Colonic mucosa (tissue), 4 donors: ENCODE data around the gene FOXP2. TPM values are rescaled to one million over a fixed set of nuclear protein-coding genes. Genes with fewer than 3 reads are reported as not detected.
"Not testable (repeated sequence)": the region's sequence is repeated elsewhere in the genome, so short reads cannot be mapped to it uniquely, and the experiment has no call there.

Experiments used
- DNase-seq: peaks from one replicate; pipeline ENCODE4 v3.0.0-alpha.2; 2020
- H3K27ac ChIP-seq: fragments of 200-600 bp; one replicate; pipeline ENCODE4 v1.8.0; 2021
- H3K27me3 ChIP-seq: fragments of 200-600 bp; one replicate; pipeline ENCODE4 v1.8.0; 2021
- H3K36me3 ChIP-seq: fragments of 200-600 bp; one replicate; pipeline ENCODE4 v1.8.0; 2021
- H3K4me1 ChIP-seq: fragments of 200-600 bp; one replicate; pipeline ENCODE4 v1.8.0; 2021; ENCODE audit warnings: mild to moderate bottlenecking
- H3K4me3 ChIP-seq: fragments of 200-600 bp; one replicate; pipeline ENCODE4 v1.8.0; 2021
- H3K9ac ChIP-seq, 2 donors: one replicate each; pipeline ENCODE4 v1.7.0; 2013; ENCODE audit warnings: control low read depth in 2 of 2, low read depth in 2 of 2, low read length in 2 of 2
- H3K9me3 ChIP-seq: fragments of 200-600 bp; one replicate; pipeline ENCODE4 v1.8.0; 2021
- intact Hi-C: fragments of 100-400 bp; cut with DNase I; formaldehyde crosslinking; loops from one replicate; pipeline ENCODE4 v1.14.1; 2022
- total RNA-seq, 2 donors: library from RNA; stranded (reverse); fragmentation: NEBNext Ultra II Directional in 1 of 2; extraction: Animal tissue kit (Norgen Biotek cat#: 25700) in 1 of 2; gene quantifications; one replicate each; pipeline ENCODE4 v1.2.1, GENCODE V29; 2021
- TF ChIP-seq, protein P1 (sequence below): fragments of 200-600 bp; IDR thresholded peaks from one replicate; pipeline ENCODE4 v1.8.0; 2022; ENCODE audit warnings: antibody characterized with exemption, mild to moderate bottlenecking
- donor health status: healthy.
- donor health status: DM: no; HTN: no; CAD: no.
- donor health status: DM: no; HTN: no; CAD: no.

FOXP2 gene
- total RNA-seq, 2 donors from 2014 or later = 5.3 to 20.0 TPM

DNA sequence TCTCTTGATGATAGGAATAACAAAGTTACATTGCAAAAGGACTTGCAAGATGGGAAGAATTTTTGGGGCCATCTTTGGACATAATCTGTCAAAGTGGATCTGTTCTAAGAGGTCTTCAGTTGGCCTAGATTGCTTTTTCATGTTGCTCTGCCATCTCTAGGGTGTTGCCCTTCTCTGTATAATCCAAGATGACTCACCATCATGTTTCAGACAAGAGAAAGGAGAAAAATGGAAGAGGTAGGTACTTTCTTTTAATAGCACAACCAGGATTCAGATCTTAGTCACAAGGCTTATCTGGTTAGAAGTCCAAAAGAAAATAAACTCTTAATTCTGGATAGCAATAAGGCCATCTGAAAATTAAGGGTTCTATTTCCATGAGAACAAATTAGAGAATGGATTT lies 38.7 kb upstream of the FOXP2 start:
- H3K9ac ChIP-seq = no peak overlapping the region
- TF ChIP-seq, protein P1, sequence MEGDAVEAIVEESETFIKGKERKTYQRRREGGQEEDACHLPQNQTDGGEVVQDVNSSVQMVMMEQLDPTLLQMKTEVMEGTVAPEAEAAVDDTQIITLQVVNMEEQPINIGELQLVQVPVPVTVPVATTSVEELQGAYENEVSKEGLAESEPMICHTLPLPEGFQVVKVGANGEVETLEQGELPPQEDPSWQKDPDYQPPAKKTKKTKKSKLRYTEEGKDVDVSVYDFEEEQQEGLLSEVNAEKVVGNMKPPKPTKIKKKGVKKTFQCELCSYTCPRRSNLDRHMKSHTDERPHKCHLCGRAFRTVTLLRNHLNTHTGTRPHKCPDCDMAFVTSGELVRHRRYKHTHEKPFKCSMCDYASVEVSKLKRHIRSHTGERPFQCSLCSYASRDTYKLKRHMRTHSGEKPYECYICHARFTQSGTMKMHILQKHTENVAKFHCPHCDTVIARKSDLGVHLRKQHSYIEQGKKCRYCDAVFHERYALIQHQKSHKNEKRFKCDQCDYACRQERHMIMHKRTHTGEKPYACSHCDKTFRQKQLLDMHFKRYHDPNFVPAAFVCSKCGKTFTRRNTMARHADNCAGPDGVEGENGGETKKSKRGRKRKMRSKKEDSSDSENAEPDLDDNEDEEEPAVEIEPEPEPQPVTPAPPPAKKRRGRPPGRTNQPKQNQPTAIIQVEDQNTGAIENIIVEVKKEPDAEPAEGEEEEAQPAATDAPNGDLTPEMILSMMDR = no peak
- H3K9me3 ChIP-seq = no peaks in the 10 kb centered on the region
- no peak for DNase-seq
- H3K36me3 ChIP-seq = no peaks in the 10 kb centered on the region
- intact Hi-C loops = no loop called here
- no peak overlapping the region for H3K27ac ChIP-seq
- H3K4me3 ChIP-seq = no peak overlapping the region
- no peaks in the 10 kb centered on the region for H3K27me3 ChIP-seq
- H3K4me1 ChIP-seq = no peaks in the 10 kb centered on the region

DNA sequence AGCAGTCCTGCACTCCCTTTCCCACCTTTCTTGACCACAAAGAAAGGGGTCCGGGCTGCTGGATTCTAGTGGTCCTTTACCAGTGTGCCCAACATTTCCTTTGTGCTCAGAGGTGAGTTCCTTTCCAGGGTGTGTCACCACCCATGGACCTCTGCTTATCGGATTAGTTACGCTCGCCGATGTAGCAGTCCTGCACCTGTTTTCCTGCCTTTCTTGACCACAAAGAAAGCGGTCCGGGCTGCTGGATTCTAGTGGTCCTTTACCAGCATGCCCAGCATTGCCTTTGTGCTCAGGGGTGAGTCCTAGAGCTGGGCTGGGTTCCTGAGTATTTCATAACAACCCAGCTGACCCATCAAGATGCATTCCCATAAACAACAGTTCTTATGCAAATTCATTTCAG lies 30.7 kb upstream of the FOXP2 start:
- H3K27me3 ChIP-seq, H3K27ac ChIP-seq, intact Hi-C loops, DNase-seq, H3K4me3 ChIP-seq, H3K4me1 ChIP-seq, H3K9me3 ChIP-seq, H3K9ac ChIP-seq, H3K36me3 ChIP-seq: not testable (repeated sequence)

- H3K4me1 ChIP-seq, intact Hi-C loops, H3K9me3 ChIP-seq, H3K4me3 ChIP-seq, H3K36me3 ChIP-seq, H3K27me3 ChIP-seq, H3K9ac ChIP-seq, DNase-seq, H3K27ac ChIP-seq: not testable (repeated sequence)
These were observed 30.3 kb upstream of the FOXP2 start for GRCh38 chr7:114384346-114384745.

GRCh38 chr7:114388021-114388420 lies 26.6 kb upstream of the FOXP2 start:
- DNase-seq = no peak
- Histone ChIP-seq H3K4me1 (no peaks in the 10 kb centered on the region), H3K9ac (no peak overlapping the region), H3K36me3 (no peaks in the 10 kb centered on the region), H3K27ac (no peak overlapping the region), H3K27me3 (no peaks in the 10 kb centered on the region), H3K4me3 (no peak overlapping the region), H3K9me3 (no peaks in the 10 kb centered on the region)
- intact Hi-C loops = no loop called here
- TF ChIP-seq, protein P1 = no peak

DNA sequence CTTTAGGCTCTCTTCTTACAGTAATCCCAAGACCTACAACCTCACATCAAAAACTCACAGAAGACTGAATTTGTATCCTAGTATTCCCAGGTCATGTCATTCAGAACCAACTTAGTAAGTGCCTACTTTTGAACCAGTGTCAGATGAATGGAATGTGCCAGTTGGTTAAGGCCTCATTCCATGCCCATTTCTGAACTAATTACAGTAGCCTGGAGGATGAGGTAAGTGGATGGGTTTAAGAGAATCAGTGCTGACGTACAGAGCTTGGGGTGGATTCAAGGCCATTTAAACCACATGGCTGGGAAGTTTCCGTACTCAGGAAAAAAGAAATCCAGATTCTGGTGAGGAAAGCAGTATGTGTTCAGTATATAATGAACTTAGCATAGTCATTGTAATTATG lies 21.9 kb upstream of the FOXP2 start:
- TF ChIP-seq, protein P1 = no peak
- no peak overlapping the region for H3K27ac ChIP-seq

GRCh38 chr7:114402876-114403635 lies 11.6 kb upstream of the FOXP2 start:
- no peak for DNase-seq
- H3K27me3 ChIP-seq = no peaks in the 10 kb centered on the region
- H3K36me3 ChIP-seq = no peaks in the 10 kb centered on the region
- no peak overlapping the region for H3K4me3 ChIP-seq
- no peaks in the 10 kb centered on the region for H3K4me1 ChIP-seq
- intact Hi-C loops = no loop called here
- no peak overlapping the region for H3K27ac ChIP-seq
- no peak overlapping the region for H3K9ac ChIP-seq
- H3K9me3 ChIP-seq = no peaks in the 10 kb centered on the region
- TF ChIP-seq, protein P1 = no peak

More for the DNA sequence above, 21.9 kb upstream of the FOXP2 start:
- Histone ChIP-seq H3K27me3 (no peaks in the 10 kb centered on the region), H3K4me1 (no peaks in the 10 kb centered on the region), H3K9ac (no peak overlapping the region), H3K4me3 (no peak overlapping the region), H3K36me3 (no peaks in the 10 kb centered on the region), H3K9me3 (no peaks in the 10 kb centered on the region)
- intact Hi-C loops = no loop called here
- no peak for DNase-seq
